ENCODE measurements around the gene NEDD8.

- TF ChIP-seq CTCF (conservative IDR thresholded peaks at IDR 0.05 in 1 of 2, IDR thresholded peaks at IDR 0.05 in 1 of 2; ENCODE audit: low read depth in 1 of 2, low read length in 2 of 2), result no peak
- TF ChIP-seq EZH2 (IDR thresholded peaks at IDR 0.05; ENCODE audit: low read length, missing control alignments), result no peak
These were observed 11.2 kb upstream of the NEDD8 start for GRCh38 chr14:24243336-24243836.

Data from fibroblast of lung (primary cell).